Measurements from ENCODE around the gene DDAH2. TPM values are rescaled to one million over a fixed set of nuclear protein-coding genes. Genes with fewer than 3 reads are reported as not detected.

DDAH2 gene
- total RNA-seq, 4 donors from 2014 or later, result 112 to 189 (median 160) TPM

DNA sequence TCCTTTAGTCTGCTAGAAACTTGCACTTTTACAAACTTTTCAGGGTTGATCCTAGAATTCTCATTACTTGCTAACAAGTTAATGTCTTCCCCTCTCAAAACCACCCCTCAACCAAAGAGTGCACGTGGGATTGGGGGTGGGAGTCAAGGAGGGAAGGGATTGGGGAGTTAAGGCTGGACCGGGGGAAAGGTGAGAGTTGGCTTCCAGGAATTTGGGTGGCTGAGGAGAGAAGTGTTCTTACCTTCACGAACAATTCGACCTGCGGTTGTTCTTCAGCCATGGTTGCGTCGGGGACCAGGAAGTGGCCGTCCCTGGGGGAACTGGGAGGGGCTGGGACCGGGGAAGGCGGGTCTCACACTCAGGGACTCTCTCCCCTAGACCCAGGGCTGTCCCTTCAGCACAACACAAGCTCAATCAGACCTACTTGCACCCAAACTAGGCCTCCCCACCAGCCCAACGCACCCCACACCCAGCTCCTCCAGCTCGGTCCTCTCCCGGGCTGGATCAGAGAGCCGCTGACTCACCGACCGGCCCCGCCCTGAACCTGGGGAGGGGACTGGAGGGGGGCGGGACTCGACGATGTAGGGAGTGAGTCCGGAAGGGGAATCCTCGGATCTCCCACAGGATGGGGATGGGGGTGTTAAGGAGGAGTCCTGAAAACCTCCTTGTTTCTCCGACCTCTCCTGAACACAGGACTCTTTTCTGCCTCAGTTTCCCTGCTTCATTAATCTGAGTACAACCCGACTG, 7.1 kb upstream of the DDAH2 start, which contains the start of gene CLIC1:
Gene CLIC1 (minus strand): TSS at position 510 of the 747 bp plus-strand sequence. CDS start 230 bp downstream, at position 280.
- TF ChIP-seq CTCF (IDR thresholded peaks at IDR 0.05; ENCODE audit: low read depth), result no peak

- TF ChIP-seq CTCF (IDR thresholded peaks at IDR 0.05; ENCODE audit: low read depth), result no peak
Measured at GRCh38 chr6:31734821-31735406, 5.8 kb upstream of the DDAH2 start.

DNA sequence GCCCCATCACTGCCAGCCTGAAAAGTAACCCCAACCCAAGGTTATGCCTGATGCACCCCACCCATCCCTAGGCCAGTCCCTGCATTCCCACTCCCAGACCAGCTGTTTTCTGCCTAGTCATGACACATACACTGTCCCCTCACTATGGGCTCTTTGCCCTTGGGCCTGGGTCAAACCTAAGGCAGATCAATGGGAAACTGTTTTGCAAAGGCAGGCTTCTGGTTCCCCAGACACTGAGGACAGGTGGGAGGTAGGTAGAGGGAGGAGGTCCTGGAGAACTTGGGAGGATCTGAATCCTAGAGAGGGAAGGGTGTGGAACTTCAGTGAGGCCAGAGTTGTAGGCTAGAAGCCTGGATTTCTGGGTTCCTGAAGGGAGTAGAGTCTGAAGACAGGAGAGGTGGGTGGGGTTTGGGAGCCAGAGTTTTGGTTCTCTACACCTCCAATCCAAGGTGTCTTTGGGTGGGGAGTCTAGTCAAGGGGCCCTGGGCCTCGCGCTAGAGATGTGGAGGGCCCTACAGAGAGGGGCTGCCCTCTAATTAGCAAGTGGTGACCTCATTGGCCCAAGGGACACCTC, 5.2 kb upstream of the DDAH2 start:
- no peak for TF ChIP-seq CTCF (IDR thresholded peaks at IDR 0.05; ENCODE audit: low read depth)

GRCh38 chr6:31733734-31734133, 4.6 kb upstream of the DDAH2 start:
- TF ChIP-seq CTCF (IDR thresholded peaks at IDR 0.05; ENCODE audit: low read depth), result no peak

DNA sequence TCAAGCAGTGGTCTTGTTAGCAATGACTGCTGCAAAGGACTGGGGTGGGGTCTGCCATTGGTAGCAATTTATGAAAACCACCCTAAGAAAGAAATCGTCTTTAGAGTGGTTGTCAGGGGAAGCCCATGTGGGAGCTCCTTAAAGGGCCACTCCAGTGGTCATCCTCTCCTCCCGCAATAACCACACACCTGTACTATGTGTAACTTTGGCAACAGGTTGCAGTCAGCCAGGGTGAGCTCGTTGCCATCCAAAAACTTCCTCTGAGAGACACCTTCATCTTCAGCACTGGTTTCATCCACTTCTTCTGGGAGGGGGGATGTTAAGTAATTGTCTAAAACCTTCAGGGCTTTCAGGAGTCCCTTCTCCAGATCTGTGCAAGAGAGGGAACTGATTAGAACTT, 2.9 kb upstream of the DDAH2 start:
- no peak for TF ChIP-seq CTCF (IDR thresholded peaks at IDR 0.05; ENCODE audit: low read depth)

DNA sequence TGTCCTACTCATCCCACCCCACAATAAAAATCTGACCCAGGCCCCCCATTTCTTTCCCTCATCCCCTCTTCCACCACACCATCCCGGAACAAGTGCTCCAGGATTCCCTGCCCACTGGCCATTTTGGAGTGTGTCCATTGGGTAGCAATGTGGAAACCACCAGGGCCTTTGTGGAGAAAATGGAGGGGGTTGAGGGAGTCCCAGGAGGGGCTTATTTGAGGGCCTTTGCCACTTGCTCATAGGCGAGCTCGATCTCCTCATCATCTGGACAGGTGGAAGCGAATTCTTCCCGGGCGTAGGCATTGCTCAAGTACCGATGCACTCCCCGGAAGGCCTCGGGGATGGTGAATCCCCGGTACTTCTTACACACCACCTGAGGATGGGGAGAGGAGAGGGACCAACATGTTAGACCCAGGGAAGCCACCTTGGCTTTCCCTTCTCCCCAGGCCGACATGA, 1.6 kb upstream of the DDAH2 start:
- TF ChIP-seq CTCF (IDR thresholded peaks at IDR 0.05; ENCODE audit: low read depth), result no peak

DNA sequence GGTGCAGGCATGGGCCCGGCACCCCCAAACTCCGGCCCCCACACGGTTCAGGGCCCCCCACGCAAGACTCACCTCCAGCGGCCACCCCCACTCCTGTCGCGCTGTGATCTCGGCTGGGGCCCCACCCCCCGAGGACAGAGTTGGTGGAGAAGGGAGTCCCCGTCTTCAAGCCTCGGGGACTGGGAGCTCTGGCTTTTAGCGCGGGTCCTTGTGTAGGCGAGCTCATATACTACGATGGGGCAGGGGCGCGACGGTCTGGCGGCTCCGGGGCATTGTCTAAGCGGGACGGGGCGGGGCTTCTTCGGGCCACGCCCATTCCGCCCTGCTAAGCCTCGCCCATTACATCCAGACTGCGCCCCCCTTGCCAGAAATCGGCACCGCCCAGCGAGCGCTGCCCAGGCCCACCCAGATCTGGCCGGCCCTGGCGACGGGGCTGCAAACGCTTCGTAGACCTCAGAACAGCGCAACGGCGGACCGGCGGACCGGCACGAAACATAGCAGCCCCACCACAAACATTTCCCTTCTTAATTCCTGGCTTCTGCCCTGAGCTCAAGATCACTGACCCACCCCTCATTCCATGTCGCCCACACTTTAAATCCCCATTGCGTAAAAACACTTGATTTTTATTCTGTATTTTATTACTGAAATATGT, 1.0 kb upstream of the DDAH2 start:
- TF ChIP-seq CTCF (IDR thresholded peaks at IDR 0.05; ENCODE audit: low read depth), result no peak

All from subcutaneous adipose tissue (tissue), 4 donors.